ENCODE data around the gene HBG1. TPM values are rescaled to one million over a fixed set of nuclear protein-coding genes. Genes with fewer than 3 reads are reported as not detected.

HBG1 gene
- total RNA-seq, 1 experiment from 2014 or later: not detected

DNA sequence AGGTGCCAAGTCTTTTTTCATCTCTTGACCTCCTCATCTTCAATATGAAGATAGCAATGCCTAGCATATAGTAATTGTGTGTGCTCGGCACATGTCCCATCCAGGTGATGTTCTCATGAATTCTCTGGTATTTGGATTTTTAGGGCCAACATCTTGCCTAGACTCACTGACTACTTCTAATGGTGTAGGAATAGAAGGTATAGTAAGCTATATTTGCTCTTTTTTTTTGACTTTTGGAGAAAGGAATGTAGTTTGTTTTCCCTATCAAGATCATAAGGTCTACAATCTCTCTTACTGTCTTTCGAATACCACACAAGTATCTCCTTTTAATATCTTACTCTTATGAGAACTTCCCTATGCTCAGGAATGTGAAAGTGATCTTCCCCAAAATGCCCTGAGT, 18.5 kb downstream of the HBG1 start:
- Histone ChIP-seq H2BK5ac (ENCODE audit: insufficient read length, low read length) (no peak overlapping the region), H3K79me2 (ENCODE audit: insufficient read depth, low read length) (no peaks in the 10 kb centered on the region), H3K4ac (ENCODE audit: low read depth, low read length) (no peak overlapping the region), H3K23ac (ENCODE audit: insufficient read length, low read depth, low read length) (no peak overlapping the region), H2AFZ (ENCODE audit: low read length) (no peak overlapping the region), H3K27ac (ENCODE audit: insufficient read length, low read depth, low read length) (no peak overlapping the region), H4K5ac (ENCODE audit: insufficient read length, low read depth, low read length) (no peak overlapping the region), H3K56ac (ENCODE audit: insufficient read length, low read depth, low read length) (no peak overlapping the region), H4K91ac (ENCODE audit: insufficient read length, low read depth, low read length) (no peak overlapping the region), H2AK5ac (ENCODE audit: insufficient read length, low read length) (no peak overlapping the region), H3K14ac (ENCODE audit: insufficient read depth, low read length) (no peak overlapping the region), H2BK120ac (ENCODE audit: low read depth, low read length, poor library complexity, severe bottlenecking) (no peak overlapping the region), H2BK12ac (ENCODE audit: insufficient read length, low read depth, low read length) (no peak overlapping the region), H3K79me1 (ENCODE audit: insufficient read depth, low read depth, low read length, poor library complexity, severe bottlenecking) (no peaks in the 10 kb centered on the region), H3K9me3 (ENCODE audit: control insufficient read depth, low read depth, low read length) (no peaks in the 10 kb centered on the region), H3K23me2 (ENCODE audit: insufficient read length, low read depth, low read length, poor library complexity, severe bottlenecking) (no peaks in the 10 kb centered on the region), H3K4me1 (ENCODE audit: insufficient read depth, low read length) (no peaks in the 10 kb centered on the region), H4K20me1 (ENCODE audit: control insufficient read depth, insufficient read depth, insufficient read length) (no peaks in the 10 kb centered on the region), H2BK20ac (ENCODE audit: low read depth, low read length, poor library complexity, severe bottlenecking) (no peak overlapping the region), H3K9ac (ENCODE audit: extremely low read depth, insufficient read length, low read length) (no peak overlapping the region), H4K8ac (replicated peaks; ENCODE audit: insufficient read length, low read depth, low read length) (no peak overlapping the region), H3K4me2 (ENCODE audit: insufficient read depth, insufficient read length, low read length) (no peak overlapping the region), H3K18ac (ENCODE audit: insufficient read length, low read depth, low read length) (no peak overlapping the region), H3T11ph (ENCODE audit: low read length) (no peak overlapping the region), H3K27me3 (ENCODE audit: insufficient read depth, low read length) (no peaks in the 10 kb centered on the region), H2BK15ac (ENCODE audit: low read depth, low read length) (no peak overlapping the region)
- TF ChIP-seq, protein P1, sequence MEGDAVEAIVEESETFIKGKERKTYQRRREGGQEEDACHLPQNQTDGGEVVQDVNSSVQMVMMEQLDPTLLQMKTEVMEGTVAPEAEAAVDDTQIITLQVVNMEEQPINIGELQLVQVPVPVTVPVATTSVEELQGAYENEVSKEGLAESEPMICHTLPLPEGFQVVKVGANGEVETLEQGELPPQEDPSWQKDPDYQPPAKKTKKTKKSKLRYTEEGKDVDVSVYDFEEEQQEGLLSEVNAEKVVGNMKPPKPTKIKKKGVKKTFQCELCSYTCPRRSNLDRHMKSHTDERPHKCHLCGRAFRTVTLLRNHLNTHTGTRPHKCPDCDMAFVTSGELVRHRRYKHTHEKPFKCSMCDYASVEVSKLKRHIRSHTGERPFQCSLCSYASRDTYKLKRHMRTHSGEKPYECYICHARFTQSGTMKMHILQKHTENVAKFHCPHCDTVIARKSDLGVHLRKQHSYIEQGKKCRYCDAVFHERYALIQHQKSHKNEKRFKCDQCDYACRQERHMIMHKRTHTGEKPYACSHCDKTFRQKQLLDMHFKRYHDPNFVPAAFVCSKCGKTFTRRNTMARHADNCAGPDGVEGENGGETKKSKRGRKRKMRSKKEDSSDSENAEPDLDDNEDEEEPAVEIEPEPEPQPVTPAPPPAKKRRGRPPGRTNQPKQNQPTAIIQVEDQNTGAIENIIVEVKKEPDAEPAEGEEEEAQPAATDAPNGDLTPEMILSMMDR (conservative IDR thresholded peaks at IDR 0.05): no peak
- WGBS (ENCODE audit: extremely low coverage, insufficient read length, low lambda C conversion rate): no CpG with 5 or more reads among the region's 2 CpGs
- no peak for DNase-seq
- no peaks in the 10 kb centered on the region for H3K9me3 Mint-ChIP-seq
- H3K27ac Mint-ChIP-seq: no peak overlapping the region
- H3K4me1 Mint-ChIP-seq: no peaks in the 10 kb centered on the region
- peaks cover 6% of the 10 kb centered on the region for H3K27me3 Mint-ChIP-seq (ENCODE audit: low read depth)
- H3K4me3 Mint-ChIP-seq: no peak overlapping the region
- H3K36me3 Mint-ChIP-seq (ENCODE audit: insufficient read depth in 1 of 3, low read depth in 3 of 3): no peaks in the 10 kb centered on the region
